SK-N-SH (cell line): ENCODE data around the gene TPD52L1.

Experiments
- CTCF ChIP-seq: fragments of 200-600 bp; sonication (generic); IDR thresholded peaks from 2 replicates; pipeline ENCODE4 v1.6.1; 2017; ENCODE audit warnings: antibody characterized with exemption, mild to moderate bottlenecking, moderate library complexity
- MXI1 ChIP-seq: IDR thresholded peaks from 2 replicates; pipeline ENCODE4 v1.6.1; 2012; ENCODE audit warnings: mild to moderate bottlenecking, low read depth, low read length, improper control_type of control experiment
- POLR2AphosphoS5 ChIP-seq: IDR thresholded peaks from 2 replicates; pipeline ENCODE4 v1.6.1; 2012; ENCODE audit warnings: low read depth, low read length

- no peak for TF ChIP-seq CTCF
- TF ChIP-seq POLR2AphosphoS5, result no peak
- no peak for TF ChIP-seq MXI1
Observed at GRCh38 chr6:125174626-125175025, 21.1 kb downstream of the TPD52L1 start.
